Lower leg skin (tissue), 4 donors: Measurements from ENCODE around the gene SIGLEC1. TPM values are rescaled to one million over a fixed set of nuclear protein-coding genes. Genes with fewer than 3 reads are reported as not detected.

Experiments
- DNase-seq, 2 donors: peaks; one replicate each; pipeline ENCODE4 v3.0.0-alpha.2; 2019; ENCODE audit warnings: low spot score in 2 of 2
- H3K4me3 ChIP-seq: fragments of 200-600 bp; sonication (generic); 2 replicates; pipeline ENCODE4 v1.5.1; 2017; ENCODE audit warnings: mild to moderate bottlenecking, low read depth; ENCODE audit not compliant: poor library complexity, severe bottlenecking
- CTCF ChIP-seq, 3 donors: fragments of 450-650 bp; IDR thresholded peaks; one replicate each; pipeline ENCODE4 v1.5.1; 2016; ENCODE audit warnings: antibody characterized with exemption in 3 of 3, mild to moderate bottlenecking in 3 of 3, moderate library complexity in 2 of 3
- POLR2A ChIP-seq, 2 donors: fragments of 450-650 bp; IDR thresholded peaks; one replicate each; pipeline ENCODE4 v1.6.1; 2016 to 2017; ENCODE audit warnings: antibody characterized with exemption in 2 of 2, mild to moderate bottlenecking in 1 of 2, moderate library complexity in 1 of 2
- WGBS, 2 donors: methylation state at CpG; one replicate each; pipeline ENCODE4 v1.1.5; 2018; 5-methylcytosine and 5-hydroxymethylcytosine counted together
- intact Hi-C: fragments of 100-400 bp; cut with DNase I; formaldehyde crosslinking; loops from one replicate; pipeline ENCODE4 v1.15.0; 2023; ENCODE audit warnings: low total_unique reads
- total RNA-seq, 4 donors: library from RNA; depleted of rRNA; stranded (reverse); fragments of >200 nt; gene quantifications; one replicate each; pipeline ENCODE4 v1.1.0, GENCODE V29; 2016

SIGLEC1 gene
- total RNA-seq, 4 donors from 2014 or later, result 0.42 to 2.9 (median 1.0) TPM

DNA sequence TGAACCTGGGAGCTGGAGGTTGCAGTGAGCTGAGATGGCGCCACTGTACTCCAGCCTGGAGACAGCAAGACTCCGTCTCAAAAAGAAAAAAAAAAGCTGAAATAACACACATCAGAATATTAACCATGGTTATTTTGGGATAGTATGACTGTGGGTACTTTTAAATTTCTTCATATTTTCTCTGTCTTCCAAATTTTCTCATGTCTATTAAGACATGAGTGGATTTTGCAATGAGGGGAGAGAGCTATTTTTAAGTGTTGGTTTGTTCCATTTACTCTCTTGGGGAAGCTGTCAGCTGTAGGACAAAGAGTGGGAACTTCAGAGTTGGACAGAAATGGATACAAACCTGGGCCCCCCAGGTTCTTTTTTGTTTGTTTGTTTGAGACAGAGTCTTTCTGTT, 44.9 kb upstream of the SIGLEC1 start:
- no peak for DNase-seq
- WGBS, 2 donors, result 77 to 89% methylated on average over 2 of the region's 2 CpGs
- TF ChIP-seq CTCF (IDR thresholded peaks at IDR 0.05), result no peak
- no peak for TF ChIP-seq POLR2A (IDR thresholded peaks at IDR 0.05)
- H3K4me3 ChIP-seq, result no peak overlapping the region
- intact Hi-C loops, result no loop called here

DNA sequence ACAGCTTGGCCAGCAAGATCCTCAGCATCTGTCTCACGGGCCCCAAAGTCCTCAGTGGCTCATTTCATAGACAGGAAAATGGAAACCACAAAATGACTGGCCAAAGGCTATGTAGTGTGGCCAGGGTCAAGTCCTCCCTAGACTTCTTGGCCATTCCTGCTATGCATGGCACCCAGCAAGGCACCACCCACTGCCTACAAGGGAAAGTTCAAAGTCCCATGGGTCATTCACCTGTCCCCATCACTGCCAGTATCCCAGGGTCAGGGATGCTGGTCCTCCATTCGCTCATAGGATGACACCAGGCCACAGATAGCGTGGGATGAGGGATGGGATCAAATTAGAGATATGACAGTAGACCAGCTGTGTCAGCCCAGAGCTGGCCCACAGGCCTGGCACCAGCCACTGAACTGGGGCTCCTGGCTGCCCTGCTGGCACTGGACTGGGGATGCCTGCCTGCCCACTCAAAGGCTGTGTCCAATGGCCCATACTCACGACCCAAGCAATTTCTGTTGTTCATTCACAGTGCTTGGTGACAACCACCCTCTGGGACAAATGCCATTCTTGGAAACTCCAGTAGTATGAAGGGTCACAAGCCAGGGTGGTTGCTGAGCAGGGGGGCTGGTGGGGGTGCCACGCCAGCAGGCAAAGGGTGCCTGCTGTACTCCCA, 43.5 kb upstream of the SIGLEC1 start:
- no peak for DNase-seq
- TF ChIP-seq POLR2A (IDR thresholded peaks at IDR 0.05) (no peak), CTCF (IDR thresholded peaks at IDR 0.05) (no peak)
- 81 to 94% methylated on average over 4 of the region's 5 CpGs for WGBS, 2 donors
- intact Hi-C loops, result no loop called here
- H3K4me3 ChIP-seq, result no peak overlapping the region

GRCh38 chr20:3755269-3755668, 42.9 kb upstream of the SIGLEC1 start:
- no peak for TF ChIP-seq CTCF (IDR thresholded peaks at IDR 0.05)
- no peak for TF ChIP-seq POLR2A (IDR thresholded peaks at IDR 0.05)
- intact Hi-C loops, result no loop called here
- DNase-seq, result no peak
- WGBS, 2 donors, result 80 to 87% methylated on average over 7 of the region's 7 CpGs
- H3K4me3 ChIP-seq, result no peak overlapping the region

DNA sequence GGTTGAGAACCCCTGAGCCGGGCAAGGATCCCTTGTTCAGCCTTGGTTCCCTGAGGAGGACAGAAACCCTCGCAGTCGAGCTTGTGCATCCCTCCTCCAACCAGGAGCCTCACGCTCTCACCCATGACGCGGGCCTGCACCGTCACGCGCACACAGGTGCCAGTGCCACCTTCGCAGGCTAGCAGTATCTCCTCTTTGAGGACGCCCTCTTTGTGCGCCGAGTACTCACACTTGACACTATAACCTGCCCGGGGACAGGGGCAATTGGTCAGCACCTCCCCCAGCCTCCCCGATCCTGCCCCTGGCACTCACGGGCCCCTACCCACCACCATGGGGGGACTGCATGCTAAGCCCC, 41.9 kb upstream of the SIGLEC1 start:
- intact Hi-C loops, result no loop called here
- no peak overlapping the region for H3K4me3 ChIP-seq
- DNase-seq, result no peak
- WGBS, 2 donors, result 85% methylated on average over 15 to 16 of the region's 16 CpGs
- TF ChIP-seq CTCF (IDR thresholded peaks at IDR 0.05), result no peak
- no peak for TF ChIP-seq POLR2A (IDR thresholded peaks at IDR 0.05)

- WGBS, 2 donors, result 64 to 81% methylated on average over 13 to 26 of the region's 26 CpGs
- intact Hi-C loops, result no loop called here
- TF ChIP-seq POLR2A (IDR thresholded peaks at IDR 0.05), result no peak
- no peak overlapping the region for H3K4me3 ChIP-seq
- DNase-seq, result no peak
These were observed 41.3 kb upstream of the SIGLEC1 start for GRCh38 chr20:3753501-3754275.

DNA sequence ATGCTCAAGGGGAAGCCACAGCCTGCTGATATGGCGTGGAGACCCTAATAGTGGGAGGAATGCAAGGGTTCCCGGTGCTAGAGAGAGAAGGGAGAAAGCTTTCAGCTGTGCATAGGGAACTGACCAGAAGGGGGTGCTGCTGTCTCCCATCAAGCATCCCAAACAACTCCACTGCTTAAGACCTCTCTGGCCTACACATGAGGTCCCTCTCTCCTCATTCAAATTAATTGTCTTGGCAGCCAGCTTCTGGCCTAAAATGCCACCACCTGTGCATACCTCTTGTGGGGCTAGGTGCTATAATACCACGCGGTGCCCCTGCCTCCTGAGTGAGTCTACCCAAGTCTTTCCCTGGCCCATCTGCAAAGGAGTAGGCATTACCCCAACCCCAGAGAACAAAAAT, 40.7 kb upstream of the SIGLEC1 start:
- TF ChIP-seq CTCF (IDR thresholded peaks at IDR 0.05), result no peak
- TF ChIP-seq POLR2A (IDR thresholded peaks at IDR 0.05), result no peak
- 44 to 47% methylated on average over 4 of the region's 4 CpGs for WGBS, 2 donors
- DNase-seq, result peak in 1 of 2 donors; percentile 57
- H3K4me3 ChIP-seq, result no peak overlapping the region
- intact Hi-C loops, result no loop called here
